Esophagus muscularis mucosa (tissue), 3 donors: ENCODE data around the gene PHACTR1.

Experiments used
- POLR2A ChIP-seq: fragments of 450-650 bp; IDR thresholded peaks from one replicate; pipeline ENCODE4 v1.6.1; 2017; ENCODE audit warnings: antibody characterized with exemption, moderate library complexity, mild to moderate bottlenecking, low read depth
- POLR2AphosphoS5 ChIP-seq, 2 donors: sonication (generic); formaldehyde crosslinking; IDR thresholded peaks; one replicate each; pipeline ENCODE4 v1.6.1; 2017; ENCODE audit warnings: antibody characterized with exemption in 2 of 2
- TF ChIP-seq, protein P1 (sequence below), 3 experiments: fragments of 200-600 bp in 2 of 3; fragments of 450-650 bp in 1 of 3; sonication (generic) in 2 of 3; IDR thresholded peaks; one replicate each; pipeline ENCODE4 v1.5.1; 2017 to 2019; ENCODE audit warnings: antibody characterized with exemption in 3 of 3, mild to moderate bottlenecking in 2 of 3, moderate library complexity in 1 of 3

DNA sequence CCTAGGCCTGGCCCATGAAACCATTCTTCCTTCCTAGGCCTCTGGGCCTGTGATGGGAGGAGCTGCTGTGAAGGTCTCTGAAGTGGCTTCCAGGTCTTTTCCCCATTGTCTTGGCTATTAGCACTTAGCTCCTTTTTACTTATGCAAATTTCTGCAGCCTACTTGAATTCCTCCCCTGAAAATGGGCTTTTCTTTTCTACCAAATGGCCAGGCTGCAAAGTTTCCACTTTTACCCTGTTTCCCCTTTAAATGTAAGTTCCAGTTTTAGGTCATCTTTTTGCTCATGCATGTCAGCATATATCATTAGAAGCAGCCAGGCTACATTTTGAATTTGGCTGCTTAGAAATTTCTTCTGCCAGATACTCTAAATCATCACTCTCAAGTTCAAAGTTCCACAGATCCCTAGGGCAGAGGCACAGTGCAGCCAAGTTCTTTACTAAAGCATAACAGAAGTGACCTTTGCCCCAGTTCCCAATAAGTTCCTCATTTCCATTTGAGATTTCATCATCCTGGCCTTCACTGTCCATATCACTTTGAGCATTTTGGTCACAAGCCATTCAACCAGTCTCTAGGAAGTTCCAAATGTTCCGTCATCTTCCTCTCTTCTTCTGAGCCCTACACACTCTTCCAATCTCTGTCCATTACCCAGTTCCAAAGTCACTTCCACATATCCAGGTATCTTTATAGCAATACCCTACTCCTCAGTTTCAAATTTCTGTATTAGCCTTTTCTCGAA lies 539.9 kb downstream of the PHACTR1 start:
- TF ChIP-seq, protein P1, sequence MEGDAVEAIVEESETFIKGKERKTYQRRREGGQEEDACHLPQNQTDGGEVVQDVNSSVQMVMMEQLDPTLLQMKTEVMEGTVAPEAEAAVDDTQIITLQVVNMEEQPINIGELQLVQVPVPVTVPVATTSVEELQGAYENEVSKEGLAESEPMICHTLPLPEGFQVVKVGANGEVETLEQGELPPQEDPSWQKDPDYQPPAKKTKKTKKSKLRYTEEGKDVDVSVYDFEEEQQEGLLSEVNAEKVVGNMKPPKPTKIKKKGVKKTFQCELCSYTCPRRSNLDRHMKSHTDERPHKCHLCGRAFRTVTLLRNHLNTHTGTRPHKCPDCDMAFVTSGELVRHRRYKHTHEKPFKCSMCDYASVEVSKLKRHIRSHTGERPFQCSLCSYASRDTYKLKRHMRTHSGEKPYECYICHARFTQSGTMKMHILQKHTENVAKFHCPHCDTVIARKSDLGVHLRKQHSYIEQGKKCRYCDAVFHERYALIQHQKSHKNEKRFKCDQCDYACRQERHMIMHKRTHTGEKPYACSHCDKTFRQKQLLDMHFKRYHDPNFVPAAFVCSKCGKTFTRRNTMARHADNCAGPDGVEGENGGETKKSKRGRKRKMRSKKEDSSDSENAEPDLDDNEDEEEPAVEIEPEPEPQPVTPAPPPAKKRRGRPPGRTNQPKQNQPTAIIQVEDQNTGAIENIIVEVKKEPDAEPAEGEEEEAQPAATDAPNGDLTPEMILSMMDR (IDR thresholded peaks at IDR 0.05): no peak
- TF ChIP-seq POLR2AphosphoS5 (IDR thresholded peaks at IDR 0.05) (no peak), POLR2A (no peak)
